GM12878 (cell line): ENCODE results near the gene PTPRD. TPM values are rescaled to one million over a fixed set of nuclear protein-coding genes. Genes with fewer than 3 reads are reported as not detected.

Source experiments
- ATAC-seq: fragments of 200-7000 bp; cut with Tn5 transposase; 3 replicates; pipeline ENCODE4 v1.9.1; 2020; ENCODE audit warnings: mild to moderate bottlenecking, moderate library complexity
- BruUV-seq: library from RNA; stranded (reverse); fragments of 400-500 nt; replicated peaks from 2 replicates; lab custom pipeline; 2021; lab: Mats Ljungman, UMichigan
- CTCF ChIA-PET: fragments of 300-600 bp; sonication (Branson Sonifier 250); formaldehyde crosslinking; extraction: SDS; loops from one replicate; lab custom pipeline; 2021; ENCODE audit warnings: inconsistent platforms; lab: Yijun Ruan, JAX
- POLR2A ChIA-PET: fragments of 350-600 bp; formaldehyde crosslinking; extraction: SDS; loops from one replicate; lab custom pipeline; 2021; ENCODE audit warnings: inconsistent platforms; lab: Charles Lee
- RAD21 ChIA-PET: fragments of 300-600 bp; sonication (Branson Sonifier 250); formaldehyde crosslinking; loops from one replicate; lab custom pipeline; 2023; ENCODE audit warnings: antibody characterized with exemption; ENCODE audit not compliant: unreplicated experiment; lab: Charles Lee
- SMC1A ChIA-PET: fragments of 300-600 bp; sonication (Branson Sonifier 250); formaldehyde crosslinking; loops from one replicate; lab custom pipeline; 2023; ENCODE audit not compliant: unreplicated experiment, uncharacterized antibody; lab: Charles Lee
- DNase-seq: peaks from one replicate; pipeline ENCODE4 v3.0.0-alpha.2; 2011; ENCODE audit warnings: low read depth, low spot score
- FAIRE-seq: peaks from 3 replicates; lab custom pipeline; 2011; peaks lifted over from hg19 to GRCh38; lab: Jason Lieb, UNC
- H2AFZ ChIP-seq: 2 replicates; pipeline ENCODE4 v1.6.0; 2011; ENCODE audit warnings: low read depth, low read length, control low read depth; ENCODE audit not compliant: control insufficient read depth
- H3K27ac ChIP-seq: 2 replicates; pipeline ENCODE4 v1.5.1; 2011; ENCODE audit warnings: control low read depth; ENCODE audit not compliant: control insufficient read depth, insufficient read depth
- H3K27me3 ChIP-seq, 2 experiments: replicated peaks in 1 of 2; 2 replicates each; pipeline versions ENCODE4 v1.6.0 to v1.6.1; 2011; ENCODE audit warnings: low read length in 1 of 2; ENCODE audit not compliant: control insufficient read depth in 2 of 2, insufficient read depth in 2 of 2
- H3K36me3 ChIP-seq, 2 experiments: 2 replicates each; pipeline ENCODE4 v1.5.1; 2011; ENCODE audit warnings: low read length in 1 of 2; ENCODE audit not compliant: control insufficient read depth in 2 of 2, insufficient read depth in 2 of 2
- H3K4me1 ChIP-seq: 2 replicates; pipeline ENCODE4 v1.6.1; 2011; ENCODE audit warnings: mild to moderate bottlenecking, low read length, moderate library complexity, mixed read lengths; ENCODE audit not compliant: control insufficient read depth, insufficient read depth
- H3K4me2 ChIP-seq: 2 replicates; pipeline ENCODE4 v1.6.0; 2011; ENCODE audit warnings: control low read depth; ENCODE audit not compliant: control insufficient read depth, insufficient read depth
- H3K4me3 ChIP-seq: fragments of 200-600 bp; sonication (generic); 2 replicates; pipeline ENCODE4 v1.5.1; 2016
- H3K79me2 ChIP-seq: 2 replicates; pipeline ENCODE4 v1.6.0; 2011; ENCODE audit warnings: low read length; ENCODE audit not compliant: control insufficient read depth, insufficient read depth
- H3K9ac ChIP-seq: 2 replicates; pipeline ENCODE4 v1.8.0; 2011; ENCODE audit warnings: low read length, control low read depth, mixed read lengths; ENCODE audit not compliant: control insufficient read depth, insufficient read depth
- H3K9me3 ChIP-seq: replicated peaks from 3 replicates; pipeline ENCODE4 v1.5.1; 2011; ENCODE audit warnings: mild to moderate bottlenecking, low read length; ENCODE audit not compliant: control insufficient read depth, insufficient read depth
- H4K20me1 ChIP-seq: 2 replicates; pipeline ENCODE4 v1.6.0; 2011; ENCODE audit not compliant: control insufficient read depth, insufficient read depth
- ATF3 ChIP-seq: IDR thresholded peaks from 2 replicates; pipeline ENCODE4 v1.6.1; 2011; ENCODE audit warnings: low read depth, mild to moderate bottlenecking, low read length, moderate library complexity, borderline replicate concordance; ENCODE audit errors: extremely low read depth
- BCL3 ChIP-seq: IDR thresholded peaks from 2 replicates; pipeline ENCODE4 v1.6.1; 2011; ENCODE audit warnings: borderline replicate concordance, low read depth, mild to moderate bottlenecking, moderate library complexity, low read length; ENCODE audit not compliant: insufficient read depth, poor library complexity, severe bottlenecking
- CREM ChIP-seq: IDR thresholded peaks from 2 replicates; pipeline ENCODE4 v1.6.1; 2014; ENCODE audit warnings: antibody characterized with exemption, low read depth
- CUX1 ChIP-seq: IDR thresholded peaks from 2 replicates; pipeline ENCODE4 v1.6.1; 2012; ENCODE audit warnings: improper control_type of control experiment, low read depth, low read length; ENCODE audit not compliant: insufficient replicate concordance
- GATAD2B ChIP-seq: fragments of 450-650 bp; conservative IDR thresholded peaks from 2 replicates; pipeline ENCODE4 v1.6.1; 2017; ENCODE audit warnings: low read depth, mild to moderate bottlenecking, moderate library complexity
- JUNB ChIP-seq: IDR thresholded peaks from 2 replicates; pipeline ENCODE4 v1.6.1; 2016; ENCODE audit warnings: antibody characterized with exemption, mild to moderate bottlenecking
- MTA3 ChIP-seq: IDR thresholded peaks from 2 replicates; pipeline ENCODE4 v1.6.1; 2012; ENCODE audit warnings: low read length, inconsistent platforms, borderline replicate concordance
- NR2F1 ChIP-seq: fragments of 450-650 bp; conservative IDR thresholded peaks from 2 replicates; pipeline ENCODE4 v1.6.1; 2017; ENCODE audit warnings: mild to moderate bottlenecking
- POU2F2 ChIP-seq: IDR thresholded peaks from 3 replicates; pipeline ENCODE4 v1.6.1; 2011; ENCODE audit warnings: low read depth, mild to moderate bottlenecking, low read length, borderline replicate concordance
- SIX5 ChIP-seq: IDR thresholded peaks from 2 replicates; pipeline ENCODE4 v1.6.1; 2011; ENCODE audit warnings: mild to moderate bottlenecking, low read depth, low read length, moderate library complexity; ENCODE audit not compliant: severe bottlenecking
- YBX1 ChIP-seq: fragments of 450-650 bp; IDR thresholded peaks from 2 replicates; pipeline ENCODE4 v1.6.1; 2016; ENCODE audit warnings: antibody characterized with exemption
- YY1 ChIP-seq: IDR thresholded peaks from 2 replicates; pipeline ENCODE4 v1.6.1; 2011; ENCODE audit warnings: low read depth, mild to moderate bottlenecking, low read length
- WGBS: methylation state at CpG from one replicate; pipeline ENCODE4 v1.1.6; 2016; ENCODE audit warnings: low lambda C conversion rate; ENCODE audit not compliant: insufficient replicate concordance, insufficient coverage; ENCODE audit errors: missing lambda C conversion rate; 5-methylcytosine and 5-hydroxymethylcytosine counted together
- in situ Hi-C: fragments of 300-500 bp; cut with MboI; formaldehyde crosslinking; loops from 9 replicates; pipeline ENCODE4 v1.14.3; 2018; ENCODE audit warnings: mixed read lengths
- intact Hi-C: fragments of 100-400 bp; cut with micrococcal nuclease; formaldehyde crosslinking; loops from one replicate; pipeline ENCODE4 v1.14.2; 2022; ENCODE audit not compliant: unreplicated experiment
- polyA plus RNA-seq, 11 experiments: library from polyadenylated mRNA; depleted of rRNA in 4 of 11; unstranded in 6 of 11; stranded (reverse) in 5 of 11; fragments of >200 nt; fragmentation: Nextera tagmentation in 4 of 11; fragmentation: Illumina TruSeq in 1 of 11; extraction: Ambion mirVana in 4 of 11; extraction: Trizol in 1 of 11; gene quantifications; 1 replicate in 1 of 11; 2 replicates in 10 of 11; pipeline versions ENCODE4 v1.2.1 to v1.2.3, GENCODE V29; 2011 to 2016; ENCODE audit warnings: inconsistent platforms in 2 of 11, missing spikeins in 2 of 11, low read depth in 1 of 11
- total RNA-seq, 4 experiments: library from RNA; depleted of rRNA in 3 of 4; stranded (reverse); fragments of >200 nt in 3 of 4; fragmentation: Illumina TruSeq in 1 of 4; extraction: Trizol in 1 of 4; gene quantifications; 2 replicates each; pipeline versions ENCODE4 v1.2.1 to v1.2.3, GENCODE V29; 2013 to 2021
- TF ChIP-seq, protein P1 (sequence below): fragments of 450-650 bp; IDR thresholded peaks from 2 replicates; pipeline ENCODE4 v1.6.1; 2017; ENCODE audit warnings: mild to moderate bottlenecking

Gene PTPRD
- total and polyA plus RNA-seq, 10 of the 15 experiments (the other 5 are each of a cell fraction or from before 2014, with no cell fraction given), result under 0.01 to 0.05 (median 0.01) TPM; not detected in 7

DNA sequence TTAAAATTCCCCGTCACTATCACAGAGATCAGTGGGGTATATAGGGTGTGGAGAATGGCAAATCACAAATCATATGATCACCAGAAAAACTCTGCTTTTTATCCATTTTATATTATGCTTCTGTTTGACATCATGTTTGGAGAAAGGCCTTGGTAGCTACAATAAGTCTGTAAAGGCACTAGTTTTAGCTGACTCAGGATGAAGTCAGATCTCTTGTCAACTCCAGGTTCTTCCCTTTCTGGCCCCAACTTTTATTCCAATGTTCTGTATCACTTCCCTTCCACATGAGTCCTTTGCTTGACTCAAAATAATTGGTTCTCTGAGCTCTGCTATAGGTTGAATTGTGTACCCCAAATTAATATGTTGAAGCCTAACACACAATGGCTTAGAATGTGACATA lies 484.9 kb downstream of the PTPRD start:
- RAD21 ChIA-PET, result no interaction called here
- intact Hi-C loops, result no loop called here
- DNase-seq (no peak), FAIRE-seq (no peak), ATAC-seq (no peak)
- Histone ChIP-seq H3K9ac (no peak overlapping the region), H3K27ac (no peak overlapping the region), H3K79me2 (no peaks in the 10 kb centered on the region), H3K4me2 (no peak overlapping the region), H3K9me3 (no peaks in the 10 kb centered on the region), H3K36me3 (no peaks in the 10 kb centered on the region), H3K27me3 (no peaks in the 10 kb centered on the region), H4K20me1 (no peaks in the 10 kb centered on the region), H3K4me1 (no peaks in the 10 kb centered on the region), H2AFZ (no peak overlapping the region), H3K4me3 (no peak overlapping the region)
- CTCF ChIA-PET, result no interaction called here
- TF ChIP-seq BCL3, result no peak
- no peak for TF ChIP-seq POU2F2
- no peak for TF ChIP-seq SIX5
- no peak for TF ChIP-seq YBX1
- no peak for TF ChIP-seq JUNB
- TF ChIP-seq, protein P1, sequence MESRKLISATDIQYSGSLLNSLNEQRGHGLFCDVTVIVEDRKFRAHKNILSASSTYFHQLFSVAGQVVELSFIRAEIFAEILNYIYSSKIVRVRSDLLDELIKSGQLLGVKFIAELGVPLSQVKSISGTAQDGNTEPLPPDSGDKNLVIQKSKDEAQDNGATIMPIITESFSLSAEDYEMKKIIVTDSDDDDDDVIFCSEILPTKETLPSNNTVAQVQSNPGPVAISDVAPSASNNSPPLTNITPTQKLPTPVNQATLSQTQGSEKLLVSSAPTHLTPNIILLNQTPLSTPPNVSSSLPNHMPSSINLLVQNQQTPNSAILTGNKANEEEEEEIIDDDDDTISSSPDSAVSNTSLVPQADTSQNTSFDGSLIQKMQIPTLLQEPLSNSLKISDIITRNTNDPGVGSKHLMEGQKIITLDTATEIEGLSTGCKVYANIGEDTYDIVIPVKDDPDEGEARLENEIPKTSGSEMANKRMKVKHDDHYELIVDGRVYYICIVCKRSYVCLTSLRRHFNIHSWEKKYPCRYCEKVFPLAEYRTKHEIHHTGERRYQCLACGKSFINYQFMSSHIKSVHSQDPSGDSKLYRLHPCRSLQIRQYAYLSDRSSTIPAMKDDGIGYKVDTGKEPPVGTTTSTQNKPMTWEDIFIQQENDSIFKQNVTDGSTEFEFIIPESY, result no peak
- no peak for TF ChIP-seq CUX1
- TF ChIP-seq MTA3, result no peak
- no peak for TF ChIP-seq GATAD2B
- no peak for TF ChIP-seq NR2F1
- no peak for TF ChIP-seq CREM
- TF ChIP-seq ATF3, result no peak
- no peak for TF ChIP-seq YY1
- no TSS peak for BruUV-seq
- POLR2A ChIA-PET, result no interaction called here
- in situ Hi-C loops, result no loop called here
- 0% methylated on average over 1 of the region's 1 CpG for WGBS
- SMC1A ChIA-PET, result no interaction called here
